ENCODE results near the gene SH3PXD2A. TPM values are rescaled to one million over a fixed set of nuclear protein-coding genes. Genes with fewer than 3 reads are reported as not detected.

The SH3PXD2A gene
- total RNA-seq, 2 experiments from 2014 or later: 6.9 to 7.0 TPM

GRCh38 chr10:103768345-103768744, 87.0 kb downstream of the SH3PXD2A start:
- Histone ChIP-seq H3K36me3 (ENCODE audit: insufficient read depth, low read length) (no peaks in the 10 kb centered on the region), H3K27ac (ENCODE audit: low read depth in 1 of 2, low read length in 2 of 2) (no peak overlapping the region), H3K9me3 (ENCODE audit: control insufficient read depth in 1 of 2, insufficient read depth in 1 of 2, low read length in 2 of 2) (no peaks in the 10 kb centered on the region), H3K27me3 (ENCODE audit: control insufficient read depth in 1 of 2, insufficient read depth in 2 of 2, low read length in 2 of 2) (no peaks in the 10 kb centered on the region), H3K4me3 (ENCODE audit: low read length) (no peak overlapping the region), H3K4me1 (ENCODE audit: insufficient read depth, low read length) (peaks cover 80% of the 10 kb centered on the region)
- H3K27me3 Mint-ChIP-seq: no peaks in the 10 kb centered on the region
- H3K4me1 Mint-ChIP-seq (ENCODE audit: low read depth): peaks cover 76% of the 10 kb centered on the region
- H3K36me3 Mint-ChIP-seq (ENCODE audit: low read depth): no peaks in the 10 kb centered on the region
- H3K4me3 Mint-ChIP-seq: peak overlapping the region; percentile 32
- intact Hi-C loops (cut with DNase I, micrococcal nuclease): no loop called here
- POLR2A ChIA-PET: no interaction called here
- no peaks in the 10 kb centered on the region for H3K9me3 Mint-ChIP-seq
- no peak for DNase-seq
- H3K27ac Mint-ChIP-seq: no peak overlapping the region
- no peak for ATAC-seq (ENCODE audit: poor library complexity)
- CTCF ChIA-PET: interaction anchor here (1.0 kb wide), 1 partner anchor 16 kb away, joined by 3 read pairs; no protein-coding TSS in a partner anchor
- TF ChIP-seq CTCF (IDR thresholded peaks at IDR 0.05): no peak

GRCh38 chr10:103767756-103768155, 87.6 kb downstream of the SH3PXD2A start:
- H3K27ac Mint-ChIP-seq: no peak overlapping the region
- H3K9me3 Mint-ChIP-seq: no peaks in the 10 kb centered on the region
- H3K27ac ChIP-seq (ENCODE audit: low read depth in 1 of 2, low read length in 2 of 2): no peak overlapping the region
- H3K4me3 ChIP-seq (ENCODE audit: low read length): no peak overlapping the region
- no peak for TF ChIP-seq CTCF (IDR thresholded peaks at IDR 0.05)
- ATAC-seq (ENCODE audit: poor library complexity) (no peak), DNase-seq (no peak)
- no peaks in the 10 kb centered on the region for H3K27me3 Mint-ChIP-seq
- intact Hi-C loops (cut with DNase I, micrococcal nuclease): no loop called here
- H3K9me3 ChIP-seq (ENCODE audit: control insufficient read depth in 1 of 2, insufficient read depth in 1 of 2, low read length in 2 of 2): no peaks in the 10 kb centered on the region
- no peaks in the 10 kb centered on the region for H3K36me3 Mint-ChIP-seq (ENCODE audit: low read depth)
- H3K4me1 ChIP-seq (ENCODE audit: insufficient read depth, low read length): peaks cover 81% of the 10 kb centered on the region
- H3K4me3 Mint-ChIP-seq: peak overlapping the region; percentile 32
- ChIA-PET CTCF (interaction anchor here (1.0 kb wide), 1 partner anchor 15 kb away, joined by 3 read pairs; no protein-coding TSS in a partner anchor), POLR2A (interaction anchor here (0.6 kb wide), 1 partner anchor 85 kb away, joined by 3 read pairs; no protein-coding TSS in a partner anchor)
- no peaks in the 10 kb centered on the region for H3K36me3 ChIP-seq (ENCODE audit: insufficient read depth, low read length)
- no peaks in the 10 kb centered on the region for H3K27me3 ChIP-seq (ENCODE audit: control insufficient read depth in 1 of 2, insufficient read depth in 2 of 2, low read length in 2 of 2)
- H3K4me1 Mint-ChIP-seq (ENCODE audit: low read depth): peaks cover 82% of the 10 kb centered on the region

- Mint-ChIP-seq H3K27me3 (no peaks in the 10 kb centered on the region), H3K4me1 (ENCODE audit: low read depth) (peaks cover 79% of the 10 kb centered on the region), H3K36me3 (ENCODE audit: low read depth) (no peaks in the 10 kb centered on the region), H3K4me3 (no peak overlapping the region), H3K27ac (peak overlapping the region; percentile 63), H3K9me3 (no peaks in the 10 kb centered on the region)
- no peaks in the 10 kb centered on the region for H3K9me3 ChIP-seq (ENCODE audit: control insufficient read depth in 1 of 2, insufficient read depth in 1 of 2, low read length in 2 of 2)
- H3K4me1 ChIP-seq (ENCODE audit: insufficient read depth, low read length): peaks cover 81% of the 10 kb centered on the region
- intact Hi-C loops (cut with DNase I, micrococcal nuclease): no loop called here
- no peaks in the 10 kb centered on the region for H3K27me3 ChIP-seq (ENCODE audit: control insufficient read depth in 1 of 2, insufficient read depth in 2 of 2, low read length in 2 of 2)
- no peak for ATAC-seq (ENCODE audit: poor library complexity)
- no peaks in the 10 kb centered on the region for H3K36me3 ChIP-seq (ENCODE audit: insufficient read depth, low read length)
- TF ChIP-seq CTCF (IDR thresholded peaks at IDR 0.05): no peak
- no peak for DNase-seq
- ChIA-PET CTCF (interaction anchor here (2.4 kb wide), 1 partner anchor 70 kb away, joined by 6 read pairs; no protein-coding TSS in a partner anchor), POLR2A (interaction anchor here (0.6 to 3.4 kb wide), 5 partner anchors 9 to 141 kb away, joined by 3 to 10 read pairs (median 5); no protein-coding TSS in a partner anchor)
- peak overlapping the region in 1 of 2 donors; percentile 19 for H3K27ac ChIP-seq (ENCODE audit: low read depth in 1 of 2, low read length in 2 of 2)
- no peak overlapping the region for H3K4me3 ChIP-seq (ENCODE audit: low read length)
These were observed 88.4 kb downstream of the SH3PXD2A start for GRCh38 chr10:103766751-103767505.
